Neuronal stem cell (in vitro differentiated cells): ENCODE measurements around the gene SLC35B1.

Source experiments
- DNase-seq: peaks from one replicate; pipeline ENCODE4 v3.0.0-alpha.2; 2013; ENCODE audit warnings: low spot score
- H2AFZ ChIP-seq: one replicate; pipeline ENCODE4 v1.6.1; 2013; ENCODE audit warnings: mild to moderate bottlenecking, low read length, inconsistent platforms
- H2AK5ac ChIP-seq: 2 replicates; pipeline ENCODE4 v1.6.1; 2013; ENCODE audit warnings: low read depth, mild to moderate bottlenecking, inconsistent platforms, low read length, moderate library complexity, mixed read lengths
- H2BK120ac ChIP-seq: 2 replicates; pipeline ENCODE4 v1.6.1; 2013; ENCODE audit warnings: low read depth, mild to moderate bottlenecking, inconsistent platforms, low read length, moderate library complexity, mixed read lengths
- H2BK12ac ChIP-seq: one replicate; pipeline ENCODE4 v1.6.1; 2013; ENCODE audit warnings: low read length, inconsistent platforms
- H2BK15ac ChIP-seq: 2 replicates; pipeline ENCODE4 v1.6.1; 2013; ENCODE audit warnings: mild to moderate bottlenecking, low read length, inconsistent platforms, mixed read lengths
- H2BK5ac ChIP-seq: one replicate; pipeline ENCODE4 v1.6.1; 2013; ENCODE audit warnings: inconsistent platforms, mild to moderate bottlenecking, low read length, moderate library complexity
- H3K14ac ChIP-seq: one replicate; pipeline ENCODE4 v1.6.1; 2013; ENCODE audit warnings: low read length, inconsistent platforms
- H3K18ac ChIP-seq: 2 replicates; pipeline ENCODE4 v1.6.1; 2013; ENCODE audit warnings: low read length, inconsistent platforms
- H3K23ac ChIP-seq: 2 replicates; pipeline ENCODE4 v1.6.1; 2013; ENCODE audit warnings: low read depth, mild to moderate bottlenecking, mixed read lengths, low read length, inconsistent platforms; ENCODE audit not compliant: poor library complexity
- H3K27ac ChIP-seq: replicated peaks from 3 replicates; pipeline ENCODE4 v1.5.1; 2013; ENCODE audit warnings: low read length, inconsistent platforms
- H3K27me3 ChIP-seq, 3 experiments: 2 replicates each; pipeline ENCODE4 v1.6.1; 2013; ENCODE audit warnings: low read length in 3 of 3, mild to moderate bottlenecking in 2 of 3, inconsistent platforms in 1 of 3, low read depth in 1 of 3, mixed read lengths in 1 of 3, moderate library complexity in 1 of 3; ENCODE audit not compliant: control insufficient read depth in 3 of 3, insufficient read depth in 3 of 3
- H3K36me3 ChIP-seq, 2 donors: replicated peaks in 1 of 2; 2 replicates each; pipeline ENCODE4 v1.6.1; 2013; ENCODE audit warnings: low read length in 2 of 2; ENCODE audit not compliant: control insufficient read depth in 2 of 2, insufficient read depth in 2 of 2
- H3K4ac ChIP-seq: 2 replicates; pipeline ENCODE4 v1.6.1; 2013; ENCODE audit warnings: inconsistent platforms, mild to moderate bottlenecking, low read length, moderate library complexity
- H3K4me1 ChIP-seq, 2 donors: 1 replicate in 1 of 2; 2 replicates in 1 of 2; pipeline ENCODE4 v1.6.1; 2013; ENCODE audit warnings: low read length in 2 of 2, low read depth in 1 of 2; ENCODE audit not compliant: control insufficient read depth in 2 of 2, insufficient read depth in 1 of 2
- H3K4me2 ChIP-seq: one replicate; pipeline ENCODE4 v1.6.1; 2013; ENCODE audit warnings: mild to moderate bottlenecking, low read length, inconsistent platforms; ENCODE audit not compliant: insufficient read depth, poor library complexity, severe bottlenecking
- H3K4me3 ChIP-seq, 2 donors: 2 replicates each; pipeline ENCODE4 v1.5.1; 2013; ENCODE audit warnings: low read length in 2 of 2, mild to moderate bottlenecking in 2 of 2, inconsistent platforms in 1 of 2, moderate library complexity in 1 of 2
- H3K79me1 ChIP-seq: one replicate; pipeline ENCODE4 v1.6.1; 2013; ENCODE audit warnings: low read depth, mild to moderate bottlenecking, inconsistent platforms, low read length, moderate library complexity
- H3K9ac ChIP-seq: one replicate; pipeline ENCODE4 v1.6.1; 2013; ENCODE audit warnings: mild to moderate bottlenecking, low read depth, low read length, inconsistent platforms; ENCODE audit not compliant: poor library complexity
- H3K9me3 ChIP-seq, 2 donors: replicated peaks in 1 of 2; 2 replicates each; pipeline versions ENCODE3 to v1.6.1; 2013; ENCODE audit warnings: low read length in 2 of 2, mild to moderate bottlenecking in 2 of 2, inconsistent platforms in 1 of 2, low read depth in 1 of 2, mixed read lengths in 1 of 2, moderate library complexity in 1 of 2; ENCODE audit not compliant: control insufficient read depth in 2 of 2, insufficient read depth in 1 of 2
- H4K8ac ChIP-seq: one replicate; pipeline ENCODE4 v1.6.1; 2013; ENCODE audit warnings: low read depth, mild to moderate bottlenecking, inconsistent platforms, low read length, moderate library complexity
- H4K91ac ChIP-seq: one replicate; pipeline ENCODE4 v1.6.1; 2013; ENCODE audit warnings: low read length, low read depth, mild to moderate bottlenecking, inconsistent platforms; ENCODE audit not compliant: poor library complexity
- WGBS, 2 donors: extraction: QIAGEN DNeasy Blood & Tissue Kit; methylation state at CpG; one replicate each; pipeline ENCODE4 v1.1.7; 2013; ENCODE audit warnings: missing lambda C conversion rate in 2 of 2, mixed read lengths in 1 of 2; ENCODE audit not compliant: insufficient read length in 2 of 2, insufficient replicate concordance in 1 of 2; ENCODE audit errors: extremely low coverage in 2 of 2; 5-methylcytosine and 5-hydroxymethylcytosine counted together

SLC35B1 gene

GRCh38 chr17:49748791-49749190, 41.0 kb upstream of the SLC35B1 start:
- Histone ChIP-seq H2AK5ac (no peak overlapping the region), H3K27ac (no peak overlapping the region)
- DNase-seq: no peak

GRCh38 chr17:49748223-49748622, 40.5 kb upstream of the SLC35B1 start:
- H3K23ac ChIP-seq: no peak overlapping the region
- no peak overlapping the region for H2AFZ ChIP-seq
- peaks cover 2% of the 10 kb centered on the region for H3K79me1 ChIP-seq
- H3K9me3 ChIP-seq: no peaks in the 10 kb centered on the region
- H3K36me3 ChIP-seq: peaks cover 0 to 4% of the 10 kb centered on the region in 2 donors
- H2BK12ac ChIP-seq: no peak overlapping the region
- H4K91ac ChIP-seq: no peak overlapping the region
- H3K4ac ChIP-seq: no peak overlapping the region
- no peak overlapping the region for H2AK5ac ChIP-seq
- no peak overlapping the region for H4K8ac ChIP-seq
- no peak overlapping the region for H2BK5ac ChIP-seq
- no peaks in the 10 kb centered on the region for H3K4me1 ChIP-seq
- H3K14ac ChIP-seq: no peak overlapping the region
- no peak overlapping the region for H3K18ac ChIP-seq
- H3K4me3 ChIP-seq: no peak overlapping the region
- no peak overlapping the region for H2BK120ac ChIP-seq
- DNase-seq: no peak
- no peak overlapping the region for H3K9ac ChIP-seq
- H3K27me3 ChIP-seq: no peaks in the 10 kb centered on the region
- no peak overlapping the region for H2BK15ac ChIP-seq
- H3K27ac ChIP-seq: no peak overlapping the region
- no peak overlapping the region for H3K4me2 ChIP-seq
- WGBS, 2 donors: no CpG with 5 or more reads among the region's 3 CpGs

More at GRCh38 chr17:49748791-49749190, 41.0 kb upstream of the SLC35B1 start:
- Histone ChIP-seq H3K18ac (no peak overlapping the region), H3K14ac (no peak overlapping the region), H3K4me3 (no peak overlapping the region), H3K23ac (no peak overlapping the region), H3K36me3 (peaks cover 0 to 4% of the 10 kb centered on the region in 2 donors), H2BK120ac (no peak overlapping the region), H2BK12ac (no peak overlapping the region), H2AFZ (no peak overlapping the region), H3K4me2 (no peak overlapping the region), H4K91ac (no peak overlapping the region), H3K4me1 (no peaks in the 10 kb centered on the region), H2BK15ac (no peak overlapping the region), H3K4ac (no peak overlapping the region), H3K79me1 (peaks cover 2% of the 10 kb centered on the region), H3K9me3 (no peaks in the 10 kb centered on the region), H4K8ac (no peak overlapping the region), H2BK5ac (no peak overlapping the region), H3K9ac (no peak overlapping the region), H3K27me3 (no peaks in the 10 kb centered on the region)
- WGBS, 2 donors: no CpG with 5 or more reads among the region's 7 CpGs

- no peak overlapping the region for H2BK120ac ChIP-seq
- WGBS, 2 donors: no CpG with 5 or more reads among the region's 1 CpG
- no peak overlapping the region for H4K8ac ChIP-seq
Measured at GRCh38 chr17:49747632-49748031, 39.9 kb upstream of the SLC35B1 start.

GRCh38 chr17:49746791-49747490, 39.2 kb upstream of the SLC35B1 start:
- H3K14ac ChIP-seq: no peak overlapping the region
- H2BK15ac ChIP-seq: no peak overlapping the region
- no peaks in the 10 kb centered on the region for H3K79me1 ChIP-seq
- H3K4me3 ChIP-seq: no peak overlapping the region
- H2AK5ac ChIP-seq: no peak overlapping the region
- no peaks in the 10 kb centered on the region for H3K9me3 ChIP-seq
- no peak overlapping the region for H3K27ac ChIP-seq
- H2BK12ac ChIP-seq: no peak overlapping the region
- H3K9ac ChIP-seq: no peak overlapping the region
- no peak for DNase-seq
- H3K23ac ChIP-seq: no peak overlapping the region
- H4K8ac ChIP-seq: no peak overlapping the region
- H2AFZ ChIP-seq: no peak overlapping the region
- no peak overlapping the region for H3K18ac ChIP-seq
- no peak overlapping the region for H2BK5ac ChIP-seq
- H4K91ac ChIP-seq: no peak overlapping the region
- H3K4ac ChIP-seq: no peak overlapping the region
- no peak overlapping the region for H3K4me2 ChIP-seq
- H3K36me3 ChIP-seq: peaks cover 0 to 4% of the 10 kb centered on the region in 2 donors
- no peak overlapping the region for H2BK120ac ChIP-seq
- H3K4me1 ChIP-seq: no peaks in the 10 kb centered on the region
- no peaks in the 10 kb centered on the region for H3K27me3 ChIP-seq
- WGBS, 2 donors: no CpG with 5 or more reads among the region's 5 CpGs

More at GRCh38 chr17:49747632-49748031, 39.9 kb upstream of the SLC35B1 start:
- Histone ChIP-seq H3K36me3 (peaks cover 0 to 4% of the 10 kb centered on the region in 2 donors), H3K18ac (no peak overlapping the region), H3K9me3 (no peaks in the 10 kb centered on the region), H2AK5ac (no peak overlapping the region), H2BK12ac (no peak overlapping the region), H2BK15ac (no peak overlapping the region), H3K14ac (no peak overlapping the region), H3K4me3 (no peak overlapping the region), H3K27ac (no peak overlapping the region), H3K23ac (no peak overlapping the region), H2BK5ac (no peak overlapping the region), H2AFZ (no peak overlapping the region), H3K4ac (no peak overlapping the region), H3K27me3 (no peaks in the 10 kb centered on the region), H4K91ac (no peak overlapping the region), H3K79me1 (peaks cover 2% of the 10 kb centered on the region), H3K4me1 (no peaks in the 10 kb centered on the region), H3K4me2 (no peak overlapping the region), H3K9ac (no peak overlapping the region)
- DNase-seq: no peak
